ENCODE data around the gene TCF7L1.
"Not testable (repeated sequence)": the region's sequence is repeated elsewhere in the genome, so short reads cannot be mapped to it uniquely, and the experiment has no call there.

TCF7L1 gene

GRCh38 chr2:85302121-85302520, 168.9 kb downstream of the TCF7L1 start:
- no peak for DNase-seq

- DNase-seq: no peak
Observed at GRCh38 chr2:85303780-85304531, 170.8 kb downstream of the TCF7L1 start.

GRCh38 chr2:85307527-85307897, 174.3 kb downstream of the TCF7L1 start:
- DNase-seq: no peak

GRCh38 chr2:85308201-85308600, 175.0 kb downstream of the TCF7L1 start:
- no peak for DNase-seq

GRCh38 chr2:85308896-85309555, 175.8 kb downstream of the TCF7L1 start:
- DNase-seq: peak; percentile 85

GRCh38 chr2:85309699-85310321, 176.6 kb downstream of the TCF7L1 start:
- no peak for DNase-seq

GRCh38 chr2:85310330-85310729, 177.1 kb downstream of the TCF7L1 start:
- DNase-seq: no peak

GRCh38 chr2:85312404-85312803, 179.2 kb downstream of the TCF7L1 start:
- DNase-seq: no peak

- DNase-seq: no peak
Observed at GRCh38 chr2:85314884-85315242, 181.7 kb downstream of the TCF7L1 start.

- DNase-seq: not testable (repeated sequence)
Observed at GRCh38 chr2:85315921-85316320, 182.7 kb downstream of the TCF7L1 start.

- DNase-seq: peak; percentile 69
Observed at GRCh38 chr2:85318222-85319074, 185.3 kb downstream of the TCF7L1 start.

GRCh38 chr2:85319796-85320195, 186.6 kb downstream of the TCF7L1 start:
- no peak for DNase-seq

- no peak for DNase-seq
Observed at GRCh38 chr2:85323351-85323987, 190.3 kb downstream of the TCF7L1 start.

GRCh38 chr2:85323988-85324367, 190.8 kb downstream of the TCF7L1 start:
- not testable (repeated sequence) for DNase-seq

- DNase-seq: no peak
Observed at GRCh38 chr2:85324639-85325465, 191.7 kb downstream of the TCF7L1 start.

- DNase-seq: no peak
Observed at GRCh38 chr2:85325466-85325811, 192.2 kb downstream of the TCF7L1 start.

GRCh38 chr2:85326406-85327159, 193.4 kb downstream of the TCF7L1 start:
- DNase-seq: no peak

- DNase-seq: peak; percentile 80
Observed at GRCh38 chr2:85327160-85327821, 194.1 kb downstream of the TCF7L1 start.

GRCh38 chr2:85327822-85328617, 194.8 kb downstream of the TCF7L1 start, which contains the start of gene TGOLN2:
Gene TGOLN2, minus strand, starts transcription at chr2:85327989. Its CDS starts 27 bp downstream, at chr2:85327962.
- peak; percentile 95 for DNase-seq

All from left hindlimb (tissue), 1 donor.